ENCODE data around the gene TMED8.
A peak's percentile ranks its signal among the peaks of the same experiment; 100 is the strongest.
"Not testable (repeated sequence)": the region's sequence is repeated elsewhere in the genome, so short reads cannot be mapped to it uniquely, and the experiment has no call there.

Gene TMED8

GRCh38 chr14:77359626-77360025 is 17.3 kb downstream of the TMED8 start:
- no peak for DNase-seq

DNA sequence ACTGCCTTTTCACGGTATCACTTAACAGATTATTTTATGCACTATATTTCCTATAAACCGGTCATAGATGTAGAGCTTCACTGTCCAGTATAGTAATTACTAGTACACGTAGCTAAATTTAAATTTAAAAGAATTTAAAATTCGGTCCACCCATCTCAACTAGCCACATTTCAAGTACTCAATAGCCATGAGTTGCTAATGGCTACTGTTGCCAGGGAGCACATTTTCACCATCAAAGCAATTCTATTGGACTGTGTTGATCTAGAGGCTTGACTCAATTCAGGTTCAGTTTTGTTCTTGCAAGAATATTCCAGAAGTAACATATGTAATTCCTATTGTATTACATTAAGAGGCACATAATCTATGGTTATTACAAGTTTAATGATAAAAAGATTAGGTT is 20.0 kb downstream of the TMED8 start:
- DNase-seq, result no peak

DNA sequence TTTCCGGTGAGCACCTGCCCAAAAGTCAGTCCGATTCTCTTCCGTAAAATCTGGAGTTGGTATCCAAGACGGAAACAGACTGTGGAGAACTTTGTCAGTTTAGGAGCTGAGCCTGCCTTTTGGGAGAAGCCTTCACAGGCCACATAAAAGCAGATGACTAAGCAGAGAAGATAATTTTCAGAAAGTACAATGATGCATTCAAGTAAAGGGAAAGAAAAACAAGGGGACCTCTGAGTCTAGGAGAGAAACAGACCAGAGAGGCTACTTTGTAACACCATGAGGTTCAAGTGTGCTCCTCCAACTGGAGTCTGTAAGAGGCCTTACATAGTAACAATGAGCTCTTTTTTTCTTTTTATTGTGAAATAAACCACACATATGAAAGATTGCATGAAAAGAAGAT is 21.1 kb downstream of the TMED8 start:
- DNase-seq, result no peak

DNA sequence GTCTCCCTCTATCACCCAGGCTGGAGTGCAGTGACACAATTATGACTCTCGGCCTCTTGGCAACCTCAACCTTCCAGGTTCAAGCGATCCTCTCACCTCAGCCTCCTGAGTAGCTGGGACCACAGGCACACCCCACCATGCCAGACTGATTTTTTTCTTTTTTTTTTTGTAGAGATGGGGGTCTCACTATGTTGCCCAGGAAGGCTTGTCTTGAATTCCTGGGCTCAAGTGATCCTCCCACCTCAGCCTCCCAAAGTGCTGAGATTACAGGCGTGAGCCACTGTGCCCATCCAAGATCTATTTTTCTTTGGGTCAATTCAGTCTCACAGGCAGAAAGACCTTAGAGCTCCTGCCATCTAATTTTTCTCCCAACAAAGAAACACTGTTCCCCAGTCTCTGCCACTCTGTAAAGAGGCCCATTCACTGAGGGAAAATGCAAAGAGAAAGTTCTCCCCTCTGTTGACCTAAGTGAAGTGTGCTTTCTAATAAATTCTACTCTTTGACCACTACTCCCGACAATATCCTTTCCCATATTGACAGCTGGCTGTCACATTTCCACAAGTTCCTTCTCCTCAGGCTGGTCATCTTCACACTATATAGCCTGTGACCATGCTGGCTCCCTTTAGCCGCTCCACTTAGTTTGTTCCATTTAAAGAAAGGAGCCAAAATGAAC is 23.3 kb downstream of the TMED8 start:
- DNase-seq, result no peak

DNA sequence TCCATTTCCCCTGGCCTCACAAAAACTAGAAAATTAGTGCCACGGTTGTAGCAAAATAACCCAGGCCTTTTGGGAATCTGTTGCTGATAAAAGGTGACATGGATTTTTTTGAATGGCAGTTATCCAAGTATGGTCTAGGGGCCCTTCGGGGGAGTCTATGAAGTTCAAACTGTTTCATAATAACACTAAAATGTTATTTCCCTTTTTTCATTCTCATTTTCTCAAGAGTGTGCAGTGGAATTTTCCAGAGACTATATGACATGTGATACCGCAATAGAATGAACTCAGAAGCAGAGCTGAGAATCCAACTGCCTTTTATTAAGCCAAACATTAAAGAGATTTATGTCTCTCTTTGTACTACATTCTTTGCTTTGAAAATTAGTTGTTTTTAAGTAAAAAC is 29.1 kb downstream of the TMED8 start:
- peak; percentile 73 to 74 for DNase-seq

GRCh38 chr14:77346495-77346894 is 30.4 kb downstream of the TMED8 start:
- DNase-seq, result no peak

- no peak for DNase-seq
Observed at GRCh38 chr14:77344377-77344996, 32.4 kb downstream of the TMED8 start.

DNA sequence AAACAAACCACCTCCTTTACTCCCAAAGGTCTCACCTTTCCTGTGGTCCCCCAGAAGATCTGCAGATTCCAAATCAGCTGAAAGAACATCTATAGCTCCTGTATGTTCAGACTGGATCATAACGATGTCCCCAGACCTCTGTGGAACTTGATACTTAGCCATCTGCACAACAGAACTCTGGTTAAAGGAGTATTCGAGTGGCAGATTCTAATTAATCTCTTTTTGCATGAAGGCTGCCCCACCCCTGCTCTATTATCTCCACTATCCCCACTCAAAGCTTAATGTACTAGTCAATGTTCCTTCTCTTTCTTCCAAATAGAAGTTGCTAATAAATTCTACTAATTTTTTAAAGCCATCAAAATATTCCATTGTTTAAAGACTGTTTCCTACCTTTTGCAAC is 33.2 kb downstream of the TMED8 start:
- DNase-seq, result no peak

GRCh38 chr14:77342726-77343397 is 34.0 kb downstream of the TMED8 start:
- DNase-seq, result no peak

- no peak for DNase-seq
Observed at GRCh38 chr14:77340389-77340788, 36.5 kb downstream of the TMED8 start.

DNA sequence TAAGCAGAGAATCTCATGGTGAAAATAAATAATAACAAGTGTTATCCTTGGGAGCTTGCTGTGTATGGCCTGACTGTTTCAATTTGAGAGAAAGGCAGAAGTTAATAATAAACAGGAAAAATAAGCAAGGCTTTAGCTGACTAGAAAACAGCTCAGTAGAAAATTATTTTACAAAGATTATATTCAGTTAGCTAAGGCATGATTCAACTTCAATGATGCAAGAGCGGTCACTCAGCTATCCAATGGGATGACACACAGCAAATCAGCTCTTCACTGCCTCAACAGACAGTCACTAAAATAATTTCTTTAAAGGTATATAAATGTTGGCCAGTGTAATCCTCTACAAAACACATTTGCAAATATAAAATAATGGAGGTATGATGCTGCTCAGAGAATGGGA is 37.5 kb downstream of the TMED8 start:
- no peak for DNase-seq

DNA sequence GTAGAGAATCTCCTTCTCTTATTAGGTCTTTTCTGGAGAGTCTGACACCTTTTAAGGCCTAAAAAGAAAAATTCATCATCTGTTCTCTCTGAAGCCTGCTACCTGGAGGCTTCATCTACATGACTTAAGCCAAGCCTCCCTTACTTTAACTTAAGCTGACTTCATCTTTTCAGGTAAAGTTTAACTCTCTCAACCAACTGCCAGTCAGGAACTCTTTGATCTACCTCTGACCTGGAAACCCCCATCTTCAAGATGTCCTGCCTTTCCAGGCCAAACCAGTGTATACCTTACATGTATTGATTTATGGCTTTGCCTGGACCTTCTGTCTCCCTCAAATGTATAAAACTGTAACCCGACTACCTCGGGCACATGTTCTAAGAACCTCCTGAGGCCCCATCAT is 38.6 kb downstream of the TMED8 start:
- DNase-seq, result no peak

DNA sequence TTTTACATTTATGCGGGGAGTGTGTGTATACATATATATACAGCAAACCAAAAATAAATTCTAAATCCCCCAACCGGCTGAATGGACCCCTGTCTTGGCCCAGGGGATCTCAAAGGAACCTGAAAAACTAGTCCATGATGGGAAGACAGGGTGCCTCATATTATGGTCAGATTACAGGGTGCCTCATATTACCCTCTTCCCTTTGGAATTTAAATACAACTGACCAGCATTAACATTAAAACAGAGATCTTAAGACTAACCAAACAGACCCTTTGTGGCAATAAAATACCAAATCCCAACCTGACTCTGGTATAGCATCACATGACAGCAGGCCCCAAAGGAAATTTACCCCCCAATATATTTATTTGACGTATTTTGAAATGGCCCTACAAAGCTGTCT is 39.0 kb downstream of the TMED8 start:
- no peak for DNase-seq

DNA sequence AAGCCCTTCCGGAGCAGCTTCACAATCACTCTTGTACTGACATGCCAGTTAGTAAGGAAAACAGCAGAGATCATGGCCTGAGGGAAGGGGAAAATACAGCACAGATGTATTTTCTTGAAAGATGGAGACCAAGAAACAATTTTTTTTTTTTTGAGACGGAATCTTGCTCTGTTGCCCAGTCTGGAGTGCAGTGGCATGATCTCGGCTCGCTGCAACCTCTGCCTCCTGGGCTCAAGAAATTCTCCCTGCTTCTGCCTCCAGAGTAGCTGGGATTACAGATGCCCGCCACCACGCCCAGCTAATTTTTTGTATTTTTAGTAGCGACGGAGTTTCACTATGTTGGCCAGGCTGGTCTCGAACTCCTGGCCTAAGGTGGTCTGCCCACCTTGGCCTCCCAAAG is 39.6 kb downstream of the TMED8 start:
- DNase-seq, result not testable (repeated sequence)

DNA sequence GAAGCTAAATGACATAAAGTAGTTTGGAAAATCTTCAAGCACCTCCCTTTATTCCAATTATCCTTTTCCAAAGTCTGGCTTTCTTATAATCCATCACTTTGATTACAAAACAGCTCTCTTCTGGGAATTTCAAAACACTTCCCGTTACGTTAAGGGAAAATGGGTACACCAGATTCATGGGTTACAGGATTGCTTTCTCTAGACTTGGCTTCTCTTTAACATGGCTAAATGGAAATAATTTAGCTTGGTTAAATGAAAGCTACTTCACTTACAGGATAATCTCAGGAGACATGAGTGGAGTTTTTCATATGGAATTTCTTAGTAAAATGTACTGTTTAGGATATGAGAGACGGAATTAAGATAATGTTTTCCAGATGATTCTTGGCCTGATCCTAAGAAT is 41.3 kb downstream of the TMED8 start:
- DNase-seq, result no peak

DNA sequence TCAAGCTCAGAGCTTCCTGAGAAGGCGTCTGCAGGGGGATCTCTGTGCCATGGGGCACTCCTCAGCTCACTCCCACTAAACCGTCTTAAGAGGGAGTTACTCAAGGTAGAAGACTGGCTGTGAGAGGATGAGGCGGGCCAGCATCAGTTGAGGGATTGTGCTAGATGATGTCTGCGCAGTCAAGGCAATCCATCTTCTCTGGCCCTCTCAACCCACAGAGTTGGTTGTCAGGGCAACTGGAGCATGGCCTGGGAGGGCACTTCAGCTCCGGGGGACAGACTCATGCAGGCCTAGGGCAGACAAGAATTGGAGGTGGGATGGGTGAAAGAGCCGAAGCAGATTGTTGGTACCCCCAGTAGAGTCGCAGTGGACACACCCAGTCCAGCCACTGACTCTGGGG is 47.0 kb downstream of the TMED8 start:
- no peak for DNase-seq

GRCh38 chr14:77327111-77327510 is 49.8 kb downstream of the TMED8 start:
- no peak for DNase-seq

- DNase-seq, result no peak
Observed at GRCh38 chr14:77325746-77326094, 51.2 kb downstream of the TMED8 start.

- DNase-seq, result no peak
Observed at GRCh38 chr14:77324816-77325745, 51.8 kb downstream of the TMED8 start.

DNA sequence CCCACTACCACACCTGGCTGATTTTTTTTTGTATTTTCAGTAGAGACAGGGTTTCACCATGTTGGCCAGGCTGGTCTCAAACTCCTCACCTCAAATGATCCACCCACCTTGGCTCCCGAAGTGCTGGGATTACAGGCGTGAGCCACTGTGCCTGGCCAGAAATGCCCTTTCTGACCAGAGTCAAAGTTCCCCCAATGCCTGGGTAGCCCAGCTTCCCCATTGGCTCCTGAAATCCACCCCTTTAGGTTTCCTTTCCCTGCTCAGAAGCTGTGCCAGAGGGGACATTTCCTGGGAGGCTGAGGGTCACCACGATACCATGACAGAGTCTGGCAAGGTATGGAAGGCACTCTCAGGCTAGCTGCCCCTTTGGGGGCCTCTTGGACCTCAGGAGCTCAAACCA is 52.6 kb downstream of the TMED8 start:
- DNase-seq, result no peak

DNA sequence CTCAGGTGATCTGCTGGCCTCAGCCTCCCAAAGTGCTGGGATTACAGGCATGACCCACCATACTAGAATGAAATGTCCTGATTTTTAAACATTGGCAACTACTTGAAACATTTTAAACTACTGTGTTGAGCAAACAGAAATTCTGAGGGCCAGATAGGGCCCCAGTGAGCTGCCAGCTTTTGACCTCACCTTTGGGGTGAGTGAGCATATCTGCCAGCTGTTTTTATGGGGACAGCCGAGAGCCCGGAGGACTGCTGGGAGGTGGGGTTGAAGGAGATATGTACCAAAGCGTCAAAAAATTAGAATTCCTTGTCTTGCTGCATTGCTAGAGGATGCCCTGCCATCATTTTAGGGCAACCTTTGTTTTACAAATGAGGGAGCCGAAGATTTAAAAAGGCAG is 53.3 kb downstream of the TMED8 start:
- DNase-seq, result no peak

- DNase-seq, result no peak
Observed at GRCh38 chr14:77322951-77323350, 53.9 kb downstream of the TMED8 start.

DNA sequence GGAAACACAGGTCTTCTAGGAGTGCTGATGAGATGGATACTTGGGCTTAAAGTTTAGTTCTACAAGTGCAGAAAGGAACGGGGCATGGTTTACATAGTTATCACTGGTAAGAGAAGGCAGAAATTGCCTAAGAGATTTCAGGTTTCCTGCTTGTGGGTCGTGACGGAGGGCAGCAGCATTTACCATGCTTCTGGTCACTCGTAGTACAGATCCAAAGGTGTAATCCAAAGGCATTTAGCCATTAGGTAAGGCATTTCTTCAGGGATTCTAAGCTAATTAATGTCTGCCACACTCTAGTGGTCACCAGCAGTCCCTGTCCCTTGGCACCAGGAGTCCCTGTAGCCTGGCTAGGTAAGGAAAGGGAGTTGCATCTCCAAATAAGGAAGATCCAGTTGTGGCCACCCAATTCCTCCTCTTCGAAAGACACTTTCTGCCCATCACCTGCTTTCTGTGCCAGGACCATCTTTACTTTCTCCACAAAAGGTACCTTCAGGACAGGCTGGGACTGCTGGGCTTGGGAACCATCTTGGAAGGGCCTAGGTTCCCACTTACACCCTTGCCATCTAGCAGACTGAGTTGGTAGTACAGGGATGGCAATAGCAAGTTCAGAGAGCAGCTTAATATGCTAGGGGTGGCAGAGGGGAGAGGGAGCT is 54.5 kb downstream of the TMED8 start:
- no peak for DNase-seq
